ENCODE results near the gene PIEZO1.
"Not testable (repeated sequence)": the region's sequence is repeated elsewhere in the genome, so short reads cannot be mapped to it uniquely, and the experiment has no call there.

The PIEZO1 gene

DNA sequence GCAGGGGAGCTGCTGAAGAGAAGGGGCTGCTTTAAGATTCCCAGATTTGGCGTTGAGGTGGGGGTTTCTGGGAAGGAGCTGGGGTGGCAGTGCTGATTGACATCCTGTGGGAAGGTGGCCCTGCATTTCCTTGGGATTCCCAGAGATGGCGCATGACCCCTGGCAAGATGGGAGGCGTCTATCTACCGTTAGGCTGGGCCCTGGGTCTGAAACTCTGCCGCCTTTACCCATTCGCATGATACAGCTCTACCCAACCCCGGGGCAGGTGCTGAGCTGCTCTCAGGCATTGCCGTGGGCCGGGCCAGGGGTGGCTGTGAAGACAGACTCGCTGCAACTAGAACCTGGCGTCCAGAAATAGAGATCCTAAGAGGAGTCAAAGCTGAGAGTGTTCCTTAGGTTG, 112.2 kb downstream of the PIEZO1 start:
- H4K20me1 ChIP-seq (ENCODE audit: control insufficient read depth, insufficient read depth, low read depth, low read length) = no peaks in the 10 kb centered on the region
- H3K36me3 ChIP-seq (ENCODE audit: control insufficient read depth, low read length) = peaks cover 18% of the 10 kb centered on the region; the same call in 1 of the 2 replicates
- H3K4me2 ChIP-seq (ENCODE audit: low read length) = no peak overlapping the region
- no peak overlapping the region for H3K4me3 ChIP-seq (ENCODE audit: low read length)
- no peaks in the 10 kb centered on the region for H3K9me2 ChIP-seq (replicated peaks; ENCODE audit: control insufficient read depth, low read length)
- no peaks in the 10 kb centered on the region for H3K79me2 ChIP-seq (ENCODE audit: control insufficient read depth, low read length)
- no peaks in the 10 kb centered on the region for H3K27me3 ChIP-seq (ENCODE audit: control insufficient read depth, low read length)
- H3K4me1 ChIP-seq (ENCODE audit: control insufficient read depth, low read length) = no peaks in the 10 kb centered on the region
- no peaks in the 10 kb centered on the region for H3K9me3 ChIP-seq (ENCODE audit: control insufficient read depth, insufficient read depth, low read length)
- H3K27ac ChIP-seq (ENCODE audit: low read depth, low read length) = no peak overlapping the region
- H3F3A ChIP-seq (ENCODE audit: control insufficient read depth, insufficient read depth) = no peaks in the 10 kb centered on the region
- TF ChIP-seq EZH2phosphoT487 (IDR thresholded peaks at IDR 0.05; ENCODE audit: borderline replicate concordance, low read length) = no peak
- no peak for TF ChIP-seq CTCF (IDR thresholded peaks at IDR 0.05; ENCODE audit: low read depth, low read length, poor library complexity, severe bottlenecking)

GRCh38 chr16:88671806-88672205, 113.2 kb downstream of the PIEZO1 start:
- Histone ChIP-seq H3K9me3 (ENCODE audit: control insufficient read depth, insufficient read depth, low read length) (no peaks in the 10 kb centered on the region), H3F3A (ENCODE audit: control insufficient read depth, insufficient read depth) (no peaks in the 10 kb centered on the region), H3K4me2 (ENCODE audit: low read length) (no peak overlapping the region), H3K4me3 (ENCODE audit: low read length) (no peak overlapping the region), H3K9me2 (replicated peaks; ENCODE audit: control insufficient read depth, low read length) (no peaks in the 10 kb centered on the region), H4K20me1 (ENCODE audit: control insufficient read depth, insufficient read depth, low read depth, low read length) (no peaks in the 10 kb centered on the region), H3K36me3 (ENCODE audit: control insufficient read depth, low read length) (peaks cover 25% of the 10 kb centered on the region; the same call in 1 of the 2 replicates), H3K4me1 (ENCODE audit: control insufficient read depth, low read length) (peaks cover 7% of the 10 kb centered on the region; the same call in 1 of the 2 replicates), H3K27ac (ENCODE audit: low read depth, low read length) (no peak overlapping the region), H3K79me2 (ENCODE audit: control insufficient read depth, low read length) (peaks cover 2% of the 10 kb centered on the region; the same call in 1 of the 2 replicates), H3K27me3 (ENCODE audit: control insufficient read depth, low read length) (no peaks in the 10 kb centered on the region)
- no peak for TF ChIP-seq EZH2phosphoT487 (IDR thresholded peaks at IDR 0.05; ENCODE audit: borderline replicate concordance, low read length)
- no peak for TF ChIP-seq CTCF (IDR thresholded peaks at IDR 0.05; ENCODE audit: low read depth, low read length, poor library complexity, severe bottlenecking)

- Histone ChIP-seq H3K36me3 (ENCODE audit: control insufficient read depth, low read length) (peaks cover 29% of the 10 kb centered on the region), H3K4me3 (ENCODE audit: low read length) (no peak overlapping the region), H3K27me3 (ENCODE audit: control insufficient read depth, low read length) (no peaks in the 10 kb centered on the region), H3K27ac (ENCODE audit: low read depth, low read length) (no peak overlapping the region), H3F3A (ENCODE audit: control insufficient read depth, insufficient read depth) (peaks cover 7% of the 10 kb centered on the region), H3K4me2 (ENCODE audit: low read length) (no peak overlapping the region), H3K9me2 (replicated peaks; ENCODE audit: control insufficient read depth, low read length) (no peaks in the 10 kb centered on the region), H4K20me1 (ENCODE audit: control insufficient read depth, insufficient read depth, low read depth, low read length) (no peaks in the 10 kb centered on the region), H3K9me3 (ENCODE audit: control insufficient read depth, insufficient read depth, low read length) (no peaks in the 10 kb centered on the region), H3K79me2 (ENCODE audit: control insufficient read depth, low read length) (peaks cover 12% of the 10 kb centered on the region), H3K4me1 (ENCODE audit: control insufficient read depth, low read length) (peaks cover 23% of the 10 kb centered on the region)
- TF ChIP-seq CTCF (IDR thresholded peaks at IDR 0.05; ENCODE audit: low read depth, low read length, poor library complexity, severe bottlenecking) = no peak
- TF ChIP-seq EZH2phosphoT487 (IDR thresholded peaks at IDR 0.05; ENCODE audit: borderline replicate concordance, low read length) = no peak
Measured at GRCh38 chr16:88669980-88670379, 115.0 kb downstream of the PIEZO1 start.

- H3K4me3 ChIP-seq (ENCODE audit: low read length); H3K9me3 ChIP-seq (ENCODE audit: control insufficient read depth, insufficient read depth, low read length): not testable (repeated sequence)
Measured at GRCh38 chr16:88669493-88669892, 115.5 kb downstream of the PIEZO1 start.

More at GRCh38 chr16:88669493-88669892, 115.5 kb downstream of the PIEZO1 start:
- Histone ChIP-seq H3K79me2 (ENCODE audit: control insufficient read depth, low read length) (peaks cover 12% of the 10 kb centered on the region), H3K4me1 (ENCODE audit: control insufficient read depth, low read length) (peaks cover 28% of the 10 kb centered on the region), H3K36me3 (ENCODE audit: control insufficient read depth, low read length) (peaks cover 29% of the 10 kb centered on the region), H3F3A (ENCODE audit: control insufficient read depth, insufficient read depth) (peaks cover 12% of the 10 kb centered on the region)
- not testable (repeated sequence) for H3K9me2 ChIP-seq (replicated peaks; ENCODE audit: control insufficient read depth, low read length); H3K27me3 ChIP-seq (ENCODE audit: control insufficient read depth, low read length); H4K20me1 ChIP-seq (ENCODE audit: control insufficient read depth, insufficient read depth, low read depth, low read length); H3K27ac ChIP-seq (ENCODE audit: low read depth, low read length); H3K4me2 ChIP-seq (ENCODE audit: low read length)

Data from DOHH2 (cell line).